G401 (cell line): ENCODE results near the gene P2RX4. TPM values are rescaled to one million over a fixed set of nuclear protein-coding genes. Genes with fewer than 3 reads are reported as not detected.
"Not testable (repeated sequence)": the region's sequence is repeated elsewhere in the genome, so short reads cannot be mapped to it uniquely, and the experiment has no call there.

ENCODE experiments used
- DNase-seq: peaks from one replicate; pipeline ENCODE4 v3.0.0-alpha.2; 2015; ENCODE audit warnings: low spot score
- in situ Hi-C: cut with HindIII; loops from 2 replicates; pipeline ENCODE4 v1.10.0; 2016; ENCODE audit warnings: low sequenced_read_pairs, mixed read lengths
- total RNA-seq: library from RNA; depleted of rRNA; stranded (reverse); fragments of >200 nt; shearing (Covaris generic); gene quantifications from 2 replicates; pipeline ENCODE4 v1.2.3, GENCODE V29; 2014; rRNA removed

The P2RX4 gene, protein sequence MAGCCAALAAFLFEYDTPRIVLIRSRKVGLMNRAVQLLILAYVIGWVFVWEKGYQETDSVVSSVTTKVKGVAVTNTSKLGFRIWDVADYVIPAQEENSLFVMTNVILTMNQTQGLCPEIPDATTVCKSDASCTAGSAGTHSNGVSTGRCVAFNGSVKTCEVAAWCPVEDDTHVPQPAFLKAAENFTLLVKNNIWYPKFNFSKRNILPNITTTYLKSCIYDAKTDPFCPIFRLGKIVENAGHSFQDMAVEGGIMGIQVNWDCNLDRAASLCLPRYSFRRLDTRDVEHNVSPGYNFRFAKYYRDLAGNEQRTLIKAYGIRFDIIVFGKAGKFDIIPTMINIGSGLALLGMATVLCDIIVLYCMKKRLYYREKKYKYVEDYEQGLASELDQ
- total RNA-seq = 20.7 and 48.2 TPM in 2 replicates

DNA sequence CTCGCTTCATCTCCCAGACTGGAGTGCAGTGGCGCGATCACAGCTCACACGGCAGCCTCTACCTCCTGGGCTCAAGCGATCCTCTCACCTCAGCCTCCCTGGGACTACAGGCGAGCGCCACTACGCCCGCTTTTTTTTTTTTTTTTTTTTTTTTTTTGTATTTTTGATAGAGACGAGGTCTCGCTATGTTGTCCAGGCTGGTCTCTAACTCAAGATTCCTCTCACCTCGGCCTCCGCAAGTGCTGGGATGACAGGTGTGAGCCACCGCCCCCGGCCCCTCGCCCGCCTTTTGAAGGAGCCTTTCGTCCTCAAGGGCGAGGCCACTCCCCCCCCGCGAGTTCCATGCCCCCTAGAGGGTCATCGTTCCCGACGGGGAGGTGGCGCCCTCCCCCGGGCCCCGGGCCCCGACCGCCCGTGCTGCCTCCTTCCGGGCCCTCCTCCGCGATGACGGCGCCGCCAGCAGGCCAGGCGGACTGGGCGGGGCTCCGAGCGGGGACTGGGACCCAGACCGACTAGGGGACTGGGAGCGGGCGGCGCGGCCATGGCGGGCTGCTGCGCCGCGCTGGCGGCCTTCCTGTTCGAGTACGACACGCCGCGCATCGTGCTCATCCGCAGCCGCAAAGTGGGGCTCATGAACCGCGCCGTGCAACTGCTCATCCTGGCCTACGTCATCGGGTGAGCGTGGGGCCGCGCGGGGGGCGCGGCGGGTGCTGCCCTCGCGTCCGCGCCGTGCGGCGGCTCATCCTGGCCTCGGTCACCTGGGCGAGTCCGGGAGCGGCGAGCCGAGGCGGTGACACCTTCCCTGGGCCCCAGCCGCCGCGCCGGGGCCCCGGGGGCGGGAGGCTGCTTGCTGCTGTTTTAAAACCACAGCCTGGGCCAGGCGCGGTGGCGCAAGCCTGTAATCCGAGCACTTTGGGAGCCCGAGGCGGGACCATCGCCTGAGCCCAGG is at the start of gene P2RX4:
P2RX4 (plus strand) TSS at position 506 of the 949 bp plus-strand sequence; CDS start at position 542, 36 bp downstream.
- DNase-seq = peak; percentile 77
- in situ Hi-C loops = no loop called here

DNA sequence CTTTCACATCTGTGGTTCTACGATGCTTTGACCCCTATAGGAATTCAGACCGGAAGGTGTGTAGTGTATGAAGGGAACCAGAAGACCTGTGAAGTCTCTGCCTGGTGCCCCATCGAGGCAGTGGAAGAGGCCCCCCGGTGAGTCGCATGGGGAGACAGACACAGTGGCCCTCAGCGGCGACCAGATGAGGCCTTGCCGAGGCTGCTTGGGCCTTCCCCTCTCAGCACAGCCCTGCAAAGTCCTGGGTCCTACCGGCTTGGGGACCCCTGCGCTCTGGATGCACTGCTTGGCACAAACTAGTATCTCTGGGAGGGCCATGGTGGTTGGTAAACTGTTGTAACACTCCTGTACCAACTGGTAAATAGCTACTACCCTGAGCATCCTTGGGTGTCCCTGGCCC is 47.5 kb upstream of the P2RX4 start:
- in situ Hi-C loops = no loop called here

DNA sequence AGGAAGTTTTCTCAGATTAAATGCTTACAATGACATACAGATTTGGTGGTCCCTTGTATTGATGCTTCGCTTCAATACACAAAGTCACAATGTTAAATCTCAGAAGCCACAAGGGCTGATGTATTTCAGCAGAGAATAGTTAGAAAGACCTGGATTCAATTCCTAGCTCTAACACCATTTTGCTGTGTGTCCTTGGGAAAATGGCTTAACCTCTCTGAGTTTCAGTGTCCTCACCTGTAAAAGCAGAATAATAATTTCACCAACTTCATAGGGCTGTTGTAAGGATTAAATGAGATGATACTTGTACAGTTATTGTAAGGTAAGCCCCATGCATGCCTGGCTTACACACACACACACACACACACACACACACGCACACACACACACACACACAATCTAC is 46.9 kb upstream of the P2RX4 start:
- in situ Hi-C loops = no loop called here
- no peak for DNase-seq

More for the DNA sequence above, 47.5 kb upstream of the P2RX4 start:
- no peak for DNase-seq

DNA sequence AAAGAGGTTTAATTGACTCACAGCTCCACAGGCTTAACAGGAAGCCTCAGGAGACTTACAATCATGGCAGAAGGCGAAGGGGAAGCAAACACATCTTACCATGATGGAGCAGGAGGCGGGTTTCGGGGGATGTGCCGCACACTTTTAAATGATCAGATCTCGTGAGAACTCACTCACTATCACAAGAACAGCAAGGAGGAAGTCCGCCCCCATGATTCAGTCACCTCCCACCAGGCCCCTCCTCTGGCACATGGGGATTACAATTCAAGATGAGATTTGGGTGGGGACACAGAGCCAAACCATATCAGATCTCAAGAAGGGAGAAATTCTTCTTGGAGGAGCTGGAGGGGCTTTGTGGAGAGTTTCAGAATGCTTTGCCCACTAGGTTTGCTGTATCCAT is 45.1 kb upstream of the P2RX4 start:
- in situ Hi-C loops = not testable (repeated sequence)

DNA sequence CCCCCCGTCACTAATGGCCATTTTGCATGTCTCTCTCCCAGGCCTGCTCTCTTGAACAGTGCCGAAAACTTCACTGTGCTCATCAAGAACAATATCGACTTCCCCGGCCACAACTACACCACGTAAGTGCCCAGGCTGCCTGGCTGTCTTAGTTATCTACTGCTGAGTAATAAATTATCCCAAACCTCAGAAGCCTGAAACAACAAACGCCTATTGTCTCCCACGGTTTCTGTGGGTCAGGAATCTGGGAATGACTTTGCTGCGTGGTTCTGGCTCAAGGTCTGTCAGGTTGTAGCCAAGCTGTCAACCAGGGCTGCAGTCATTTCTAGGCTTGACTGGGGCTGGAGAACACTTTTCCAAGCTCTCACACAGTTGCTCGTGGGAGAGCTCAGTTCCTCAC is 44.6 kb upstream of the P2RX4 start:
- in situ Hi-C loops = no loop called here
- DNase-seq = no peak

More for the DNA sequence above, 45.1 kb upstream of the P2RX4 start:
- not testable (repeated sequence) for DNase-seq

DNA sequence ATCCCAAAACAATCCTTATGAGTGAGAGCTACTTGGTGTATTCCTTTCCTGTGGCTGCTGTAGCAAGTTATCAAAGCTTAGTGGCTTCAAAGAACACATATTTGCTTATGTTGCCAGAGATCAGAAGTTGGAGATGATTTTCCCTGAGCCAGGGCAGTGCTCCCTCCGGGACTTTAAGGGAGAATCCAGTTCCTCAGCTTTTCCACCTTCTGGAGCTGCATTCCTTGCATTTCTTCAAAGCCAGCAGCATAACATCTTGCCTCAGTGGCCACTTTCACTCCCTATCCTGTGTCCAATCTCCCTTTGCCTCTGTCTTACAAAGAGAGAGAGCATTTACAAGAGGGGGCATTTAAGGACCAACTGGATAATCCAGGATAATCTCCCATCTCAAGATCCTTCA is 43.6 kb upstream of the P2RX4 start:
- in situ Hi-C loops = no loop called here
- no peak for DNase-seq

DNA sequence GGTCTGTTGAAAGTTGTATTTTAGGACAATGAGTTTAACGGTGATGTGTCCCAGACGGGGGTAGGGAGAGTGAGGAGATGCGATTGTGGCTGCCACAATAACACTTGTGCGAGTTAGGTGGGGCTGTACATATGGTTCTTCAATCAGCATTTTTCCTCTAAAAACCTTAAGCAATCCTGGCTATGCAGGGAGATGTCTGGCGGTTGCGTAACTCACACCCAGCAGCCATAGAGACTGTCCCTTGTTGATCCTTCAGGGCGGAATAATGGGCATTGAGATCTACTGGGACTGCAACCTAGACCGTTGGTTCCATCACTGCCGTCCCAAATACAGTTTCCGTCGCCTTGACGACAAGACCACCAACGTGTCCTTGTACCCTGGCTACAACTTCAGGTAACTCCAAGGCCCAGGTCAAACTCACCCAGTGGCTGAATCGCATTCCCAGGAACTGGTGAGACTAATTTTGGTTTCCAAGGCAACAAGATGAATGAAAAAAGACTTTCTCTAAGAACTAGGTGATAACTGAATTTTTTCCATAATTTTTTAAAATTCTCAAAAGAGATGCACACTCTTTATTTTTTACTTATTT is 42.6 kb upstream of the P2RX4 start:
- no peak for DNase-seq
- in situ Hi-C loops = no loop called here

DNA sequence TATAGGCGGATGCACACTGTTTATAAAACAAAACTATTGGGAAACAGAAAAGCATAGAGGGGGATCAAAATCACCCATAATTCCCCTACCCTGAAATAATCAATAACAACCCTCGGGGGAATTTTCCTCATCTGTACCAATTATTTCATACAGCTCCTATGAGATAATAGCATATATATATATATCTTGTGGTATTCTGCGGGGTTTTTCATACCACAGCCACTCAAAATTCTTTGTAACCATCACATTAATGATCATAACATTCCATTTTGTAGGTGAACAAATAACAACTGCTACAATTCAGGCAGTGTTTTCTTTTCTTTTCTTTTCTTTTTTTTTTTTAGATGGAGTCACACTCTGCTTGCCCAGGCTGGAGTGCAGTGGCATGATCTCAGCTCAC is 42.0 kb upstream of the P2RX4 start:
- in situ Hi-C loops = no loop called here

DNA sequence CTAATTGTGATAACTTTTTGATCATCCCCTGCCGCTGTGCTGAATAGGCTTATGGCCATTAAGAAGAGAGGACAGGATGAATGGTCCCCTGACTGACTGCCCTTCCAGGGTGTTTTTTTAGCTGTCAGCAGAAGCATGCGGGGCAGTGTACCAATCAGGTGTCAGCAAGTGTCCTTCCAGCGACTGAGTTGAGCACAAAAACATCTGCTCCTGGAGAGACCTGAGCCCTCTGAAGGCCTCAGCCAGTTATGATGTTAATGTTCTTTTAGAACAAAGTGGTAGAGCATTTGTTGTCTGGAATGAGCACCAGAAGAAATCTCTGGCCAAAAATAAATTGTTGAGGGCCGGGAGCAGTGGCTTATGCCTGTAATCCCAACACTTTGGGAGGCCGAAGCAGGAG is 39.8 kb upstream of the P2RX4 start:
- in situ Hi-C loops = no loop called here
- no peak for DNase-seq

More for the DNA sequence above, 42.0 kb upstream of the P2RX4 start:
- no peak for DNase-seq

DNA sequence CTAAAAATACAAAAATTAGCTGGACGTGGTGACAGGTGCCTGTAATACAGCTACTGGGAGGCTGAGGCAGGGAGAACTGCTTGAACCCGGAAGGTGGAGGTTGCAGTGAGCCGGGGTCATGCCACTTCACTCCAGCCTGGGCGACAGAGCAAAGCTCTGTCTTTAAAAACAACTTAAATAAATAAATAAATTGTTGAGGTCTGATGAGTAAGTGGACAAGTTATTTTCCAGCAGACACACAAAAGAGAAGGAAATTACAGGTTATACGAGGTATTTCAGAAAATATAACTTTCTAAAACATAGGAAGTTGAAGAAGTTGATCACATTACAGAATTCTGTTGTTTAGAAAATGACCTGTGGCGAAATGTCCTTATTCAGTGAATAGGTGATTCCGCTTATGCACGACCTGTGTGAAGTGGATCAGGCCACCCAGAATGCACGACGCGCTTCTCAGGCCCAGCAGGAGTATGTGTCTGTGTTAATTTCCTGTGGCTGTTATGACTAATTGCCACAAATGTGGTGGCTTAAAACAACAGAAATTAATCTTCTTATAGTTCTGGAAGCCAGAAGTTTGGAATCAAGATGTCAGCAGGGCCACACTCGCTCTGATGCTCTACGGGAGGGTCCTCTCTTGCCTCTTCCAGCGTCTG is 39.2 kb upstream of the P2RX4 start:
- in situ Hi-C loops = no loop called here
- DNase-seq = no peak

DNA sequence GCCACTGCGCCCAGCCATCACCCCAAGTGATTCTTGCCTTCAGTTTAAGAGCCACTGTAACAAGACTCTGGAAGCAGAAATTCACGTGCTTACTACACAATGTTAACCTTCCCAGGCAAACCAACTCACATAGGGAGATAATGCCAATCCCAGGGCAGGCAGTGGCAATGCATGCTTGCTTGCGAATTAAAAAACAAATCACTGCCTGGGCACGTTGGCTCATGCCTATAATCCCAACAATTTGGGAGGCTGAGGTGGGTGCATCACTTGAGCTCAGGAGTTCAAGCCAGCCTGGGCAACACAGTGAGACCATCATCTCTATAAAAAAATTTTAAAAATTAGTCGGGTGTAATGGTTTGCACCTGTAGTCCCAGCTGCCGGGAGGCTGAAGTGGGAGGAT is 37.8 kb upstream of the P2RX4 start:
- in situ Hi-C loops = no loop called here

DNA sequence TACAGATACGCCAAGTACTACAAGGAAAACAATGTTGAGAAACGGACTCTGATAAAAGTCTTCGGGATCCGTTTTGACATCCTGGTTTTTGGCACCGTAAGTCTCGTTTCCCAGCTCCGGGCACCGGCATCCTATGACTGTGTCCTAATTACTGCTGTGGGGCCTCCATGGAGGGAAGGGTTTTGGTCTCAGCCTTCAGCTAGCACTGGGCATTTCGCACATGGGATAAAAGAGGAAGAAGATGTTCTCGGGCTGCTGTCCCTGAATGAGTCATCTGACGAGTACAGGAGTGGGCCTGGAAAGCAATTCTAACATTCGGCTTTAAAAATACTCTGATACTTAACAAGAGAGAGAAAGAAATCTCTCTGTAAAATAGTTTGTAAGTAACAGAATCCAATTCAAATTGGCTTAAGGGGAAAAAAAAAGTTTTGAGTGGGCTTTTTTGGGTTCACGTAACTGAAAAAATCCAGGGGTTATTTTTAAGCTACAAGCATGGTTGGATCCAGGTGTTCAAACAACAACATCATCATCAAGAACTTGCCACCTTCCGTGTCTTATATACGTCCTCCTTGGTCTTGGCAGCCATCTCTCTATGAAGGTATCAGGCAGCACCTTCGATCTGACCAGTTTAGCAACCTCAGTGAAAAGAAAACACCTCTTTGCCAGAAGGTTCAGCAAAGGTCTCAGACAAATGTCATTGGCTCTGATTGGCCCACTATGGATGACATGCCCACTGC is 34.4 kb upstream of the P2RX4 start:
- no peak for DNase-seq
- in situ Hi-C loops = no loop called here

More for the DNA sequence above, 37.8 kb upstream of the P2RX4 start:
- no peak for DNase-seq

DNA sequence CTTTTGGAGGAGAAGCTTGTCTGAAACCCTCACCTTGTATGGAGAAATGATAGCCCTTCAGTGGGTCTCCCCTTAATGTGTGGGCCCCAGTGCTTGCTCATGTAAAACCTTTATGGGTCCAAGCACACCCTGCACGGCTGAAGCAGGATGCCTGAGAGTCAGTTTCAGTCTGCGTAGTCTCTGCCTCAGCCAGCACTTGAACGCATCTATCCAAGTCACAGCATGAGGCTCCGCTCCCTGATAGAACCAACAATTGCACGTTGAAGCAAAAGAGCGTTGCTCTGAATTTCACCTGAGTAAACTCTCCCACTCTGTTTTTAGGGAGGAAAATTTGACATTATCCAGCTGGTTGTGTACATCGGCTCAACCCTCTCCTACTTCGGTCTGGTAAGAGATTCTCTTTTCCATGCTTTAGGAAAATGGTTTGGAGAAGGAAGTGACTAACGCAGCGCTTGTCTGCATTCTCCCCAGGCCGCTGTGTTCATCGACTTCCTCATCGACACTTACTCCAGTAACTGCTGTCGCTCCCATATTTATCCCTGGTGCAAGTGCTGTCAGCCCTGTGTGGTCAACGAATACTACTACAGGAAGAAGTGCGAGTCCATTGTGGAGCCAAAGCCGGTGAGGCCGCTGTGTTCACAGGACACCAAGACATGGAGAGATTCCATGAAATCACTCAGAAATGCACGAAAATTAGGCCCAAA is 33.0 kb upstream of the P2RX4 start:
- DNase-seq = peak; percentile 94

DNA sequence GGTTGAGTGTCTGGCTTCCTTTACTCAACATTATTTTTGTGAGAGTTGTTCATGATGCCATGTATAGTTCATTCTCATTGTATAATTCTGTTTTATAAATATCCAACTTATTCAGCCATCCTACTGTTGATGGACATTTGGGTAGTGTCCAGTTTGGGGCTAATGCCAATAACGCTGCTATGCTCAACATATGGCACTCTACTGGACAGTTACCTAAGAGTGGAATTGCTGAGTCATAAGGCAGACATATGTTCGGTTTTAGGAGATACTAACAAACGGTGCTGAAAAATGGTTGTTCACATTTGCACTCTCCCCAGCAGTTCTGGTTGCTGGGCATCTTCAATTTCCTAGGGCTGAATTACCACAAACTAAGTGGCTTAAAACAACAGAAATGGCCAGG is 28.7 kb upstream of the P2RX4 start:
- DNase-seq = peak; percentile 98

More for the DNA sequence above, 33.0 kb upstream of the P2RX4 start:
- in situ Hi-C loops = no loop called here

DNA sequence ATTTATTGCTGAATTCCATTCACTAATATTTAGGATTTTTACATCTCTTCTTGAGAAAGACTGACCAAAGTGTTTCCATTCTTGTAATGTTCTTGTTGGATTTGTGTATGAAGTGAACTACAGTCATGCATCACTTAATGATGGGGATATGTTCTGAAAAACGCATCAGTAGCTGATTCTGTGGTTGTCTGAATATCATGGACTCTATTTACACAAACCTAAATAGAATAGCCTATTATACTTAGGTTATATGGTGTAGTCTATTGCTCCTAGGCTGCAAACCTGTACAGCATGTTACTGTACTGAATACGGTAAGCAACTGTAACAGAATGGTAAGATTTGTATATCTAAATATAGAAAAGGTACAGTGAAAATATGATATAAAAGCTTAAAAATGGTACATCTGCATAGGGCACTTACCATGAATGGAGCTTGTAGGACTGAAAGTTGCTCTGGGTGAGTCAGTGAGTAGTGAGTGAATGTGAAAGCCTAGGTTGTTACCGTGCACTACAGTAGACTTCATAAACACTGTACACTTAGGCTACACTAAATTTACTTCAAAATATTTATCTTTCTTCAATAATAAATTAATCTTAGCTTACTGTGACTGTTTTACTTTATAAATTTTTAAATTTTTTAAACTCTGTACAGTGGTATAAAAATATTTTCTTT is 27.6 kb upstream of the P2RX4 start:
- in situ Hi-C loops = no loop called here
- no peak for DNase-seq

More for the DNA sequence above, 28.7 kb upstream of the P2RX4 start:
- in situ Hi-C loops = no loop called here

DNA sequence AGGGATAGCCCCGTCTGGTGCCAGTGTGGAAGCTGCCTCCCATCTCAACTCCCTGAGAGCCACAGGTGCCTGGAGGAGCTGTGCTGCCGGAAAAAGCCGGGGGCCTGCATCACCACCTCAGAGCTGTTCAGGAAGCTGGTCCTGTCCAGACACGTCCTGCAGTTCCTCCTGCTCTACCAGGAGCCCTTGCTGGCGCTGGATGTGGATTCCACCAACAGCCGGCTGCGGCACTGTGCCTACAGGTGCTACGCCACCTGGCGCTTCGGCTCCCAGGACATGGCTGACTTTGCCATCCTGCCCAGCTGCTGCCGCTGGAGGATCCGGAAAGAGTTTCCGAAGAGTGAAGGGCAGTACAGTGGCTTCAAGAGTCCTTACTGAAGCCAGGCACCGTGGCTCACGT is 25.5 kb upstream of the P2RX4 start:
- DNase-seq = no peak
- in situ Hi-C loops = no loop called here
